Spleen (tissue), 7 donors: Measurements from ENCODE around the gene TAS2R16.

Experiments used
- CTCF ChIP-seq, 11 experiments: fragments of 200-600 bp in 7 of 11; fragments of 450-650 bp in 4 of 11; sonication (generic) in 4 of 11; IDR thresholded peaks in 8 of 11; conservative IDR thresholded peaks in 3 of 11; 1 replicate in 7 of 11; 2 replicates in 4 of 11; pipeline versions ENCODE4 v1.4.0 to v1.8.0; 2016 to 2021; ENCODE audit warnings: antibody characterized with exemption in 11 of 11, inconsistent platforms in 4 of 11, mild to moderate bottlenecking in 1 of 11
- POLR2AphosphoS5 ChIP-seq, 3 donors: sonication (generic); formaldehyde crosslinking; IDR thresholded peaks; one replicate each; pipeline ENCODE4 v1.5.1; 2017; ENCODE audit warnings: antibody characterized with exemption in 3 of 3
- donor health status: DM: no; HTN: no; CAD: no; lungs with moderate emphysema.
- donor health status: DM: no; HTN: no; CAD: no.
- donor health status: DM: no; HTN: no; CAD: no.

- TF ChIP-seq POLR2AphosphoS5 (IDR thresholded peaks at IDR 0.05) (no peak), CTCF (IDR thresholded peaks at IDR 0.05 in 8 of 11, conservative IDR thresholded peaks at IDR 0.05 in 3 of 11) (no peak)
Observed at GRCh38 chr7:123039269-123039668, 43.8 kb upstream of the TAS2R16 start.
